Adrenal gland (tissue), 12 donors: ENCODE measurements around the gene ASPHD1. TPM values are rescaled to one million over a fixed set of nuclear protein-coding genes. Genes with fewer than 3 reads are reported as not detected.
A peak's percentile ranks its signal among the peaks of the same experiment; 100 is the strongest.

Experiments
- DNase-seq, 7 donors: peaks; one replicate each; pipeline ENCODE4 v3.0.0-alpha.2; 2019 to 2020
- H3K27ac ChIP-seq, 5 donors: fragments of 200-600 bp; sonication (generic) in 4 of 5; 1 replicate in 3 of 5; 2 replicates in 2 of 5; pipeline versions ENCODE4 v1.5.1 to v1.8.0; 2016 to 2020; ENCODE audit warnings: mild to moderate bottlenecking in 1 of 5
- H3K27me3 ChIP-seq: fragments of 200-600 bp; 2 replicates; pipeline ENCODE4 v1.8.0; 2021
- H3K36me3 ChIP-seq, 2 donors: fragments of 200-600 bp; replicated peaks in 1 of 2; 1 replicate in 1 of 2; 2 replicates in 1 of 2; pipeline versions ENCODE4 v1.5.1 to v1.8.0; 2018 to 2022
- H3K4me1 ChIP-seq, 2 donors: fragments of 200-600 bp; replicated peaks in 1 of 2; 1 replicate in 1 of 2; 2 replicates in 1 of 2; pipeline versions ENCODE4 v1.5.1 to v1.8.0; 2018 to 2021
- H3K4me3 ChIP-seq, 4 donors: fragments of 200-600 bp; sonication (generic) in 3 of 4; one replicate each; pipeline ENCODE4 v1.5.1; 2016 to 2018
- H3K9me3 ChIP-seq, 3 donors: fragments of 200-600 bp; sonication (generic) in 1 of 3; replicated peaks in 1 of 3; 1 replicate in 2 of 3; 2 replicates in 1 of 3; pipeline versions ENCODE4 v1.5.1 to v1.8.0; 2016 to 2021
- POLR2A ChIP-seq, 2 donors: fragments of 450-650 bp; IDR thresholded peaks; one replicate each; pipeline ENCODE4 v1.6.1; 2017; ENCODE audit warnings: antibody characterized with exemption in 2 of 2, mild to moderate bottlenecking in 2 of 2, moderate library complexity in 1 of 2
- WGBS, 4 donors: extraction: QIAGEN DNeasy Blood & Tissue Kit in 2 of 4; methylation state at CpG; one replicate each; pipeline versions ENCODE4 v1.1.5 to v1.1.7; 2013 to 2017; 5-methylcytosine and 5-hydroxymethylcytosine counted together
- intact Hi-C, 2 donors: fragments of 100-400 bp; cut with DNase I; formaldehyde crosslinking; loops; one replicate each; pipeline versions ENCODE4 v1.14.1 to v1.15.0; 2022 to 2023
- polyA plus RNA-seq, 3 donors: library from polyadenylated mRNA; stranded (reverse); fragments of 200-250 nt in 2 of 3; fragments of 350-450 nt in 1 of 3; fragmentation: Illumina TruSeq in 1 of 3; extraction: RNeasy Lipid Tissue Mini Kit (QIAGEN cat#74804) in 1 of 3; gene quantifications; one replicate each; pipeline ENCODE4 v1.2.3, GENCODE V29; 2013 to 2014
- total RNA-seq, 9 donors: library from RNA; depleted of rRNA in 4 of 9; stranded (reverse); fragments of >200 nt in 4 of 9; fragments of 120-200 nt in 1 of 9; fragmentation: NEBNext Ultra II Directional in 1 of 9; extraction: Animal tissue kit (Norgen Biotek cat#: 25700) in 1 of 9; gene quantifications; one replicate each; pipeline versions ENCODE4 v1.1.0 to v1.2.4, GENCODE V29; 2013 to 2023
- TF ChIP-seq, protein P1 (sequence below), 6 experiments: fragments of 450-650 bp in 4 of 6; fragments of 200-600 bp in 2 of 6; sonication (generic) in 1 of 6; IDR thresholded peaks; 1 replicate in 5 of 6; 2 replicates in 1 of 6; pipeline versions ENCODE4 v1.5.1 to v1.8.0; 2016 to 2021; ENCODE audit warnings: antibody characterized with exemption in 6 of 6, mild to moderate bottlenecking in 2 of 6, moderate library complexity in 1 of 6
- donor health status: healthy with polysubstance abuse.
- donor health status: Bipolar disorder and iron deficiency.
- donor health status: DM: yes; HTN: yes; CAD: no.
- donor health status: DM: no; HTN: no; CAD: no.
- donor health status: DM: no; HTN: no; CAD: no.
- donor health status: DM: yes; HTN: yes; CAD: no.

The ASPHD1 gene
- total and polyA plus RNA-seq, 12 donors, result 0.34 to 15.8 (median 4.4) TPM

DNA sequence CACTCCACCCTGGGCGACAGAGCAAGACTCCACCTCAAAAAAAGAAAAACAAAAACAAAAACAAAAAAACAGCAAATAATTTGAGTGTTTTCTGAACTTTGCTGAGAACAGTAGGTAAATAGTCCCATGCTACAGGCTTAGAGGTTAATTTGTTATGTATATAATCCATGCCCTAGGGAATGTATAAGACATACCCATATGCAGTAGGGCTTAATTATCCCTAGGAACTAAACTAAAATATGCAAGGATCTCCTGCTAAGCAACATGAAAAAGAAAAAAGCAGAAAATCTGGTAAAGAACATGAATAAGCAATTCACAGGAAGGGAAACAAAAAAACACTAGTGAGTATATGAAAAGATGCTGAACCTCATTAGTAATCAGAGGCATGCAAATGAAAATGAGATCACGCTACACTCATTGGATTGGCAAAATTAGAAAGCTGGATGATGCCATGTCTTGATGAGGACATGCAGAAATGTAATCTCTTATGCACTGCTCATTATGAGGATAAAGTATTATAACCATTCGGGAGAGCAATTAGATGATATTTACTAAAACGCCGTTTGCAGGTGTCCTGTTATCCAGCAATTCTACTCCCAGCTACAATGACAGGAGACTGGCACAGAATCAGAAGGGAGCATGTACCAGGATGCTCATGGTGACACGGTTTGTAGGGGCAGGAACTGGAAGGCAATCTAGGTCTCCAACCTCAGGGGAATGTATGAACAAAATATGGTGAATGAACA, 20.2 kb downstream of the ASPHD1 start:
- H3K27me3 ChIP-seq, result no peaks in the 10 kb centered on the region
- intact Hi-C loops, result loop anchor here in 1 of 2 donors (10.0 kb wide), 1 partner anchor 74 kb away; the partner anchor contains the start of genes HIRIP3 and INO80E
- H3K9me3 ChIP-seq, result no peaks in the 10 kb centered on the region
- H3K27ac ChIP-seq, result no peak overlapping the region
- peaks cover 0 to 31% of the 10 kb centered on the region in 2 donors for H3K36me3 ChIP-seq
- no peak overlapping the region for H3K4me3 ChIP-seq
- H3K4me1 ChIP-seq, result peaks cover 16 to 20% of the 10 kb centered on the region in 2 donors
- TF ChIP-seq POLR2A (IDR thresholded peaks at IDR 0.05), result no peak
- TF ChIP-seq, protein P1, sequence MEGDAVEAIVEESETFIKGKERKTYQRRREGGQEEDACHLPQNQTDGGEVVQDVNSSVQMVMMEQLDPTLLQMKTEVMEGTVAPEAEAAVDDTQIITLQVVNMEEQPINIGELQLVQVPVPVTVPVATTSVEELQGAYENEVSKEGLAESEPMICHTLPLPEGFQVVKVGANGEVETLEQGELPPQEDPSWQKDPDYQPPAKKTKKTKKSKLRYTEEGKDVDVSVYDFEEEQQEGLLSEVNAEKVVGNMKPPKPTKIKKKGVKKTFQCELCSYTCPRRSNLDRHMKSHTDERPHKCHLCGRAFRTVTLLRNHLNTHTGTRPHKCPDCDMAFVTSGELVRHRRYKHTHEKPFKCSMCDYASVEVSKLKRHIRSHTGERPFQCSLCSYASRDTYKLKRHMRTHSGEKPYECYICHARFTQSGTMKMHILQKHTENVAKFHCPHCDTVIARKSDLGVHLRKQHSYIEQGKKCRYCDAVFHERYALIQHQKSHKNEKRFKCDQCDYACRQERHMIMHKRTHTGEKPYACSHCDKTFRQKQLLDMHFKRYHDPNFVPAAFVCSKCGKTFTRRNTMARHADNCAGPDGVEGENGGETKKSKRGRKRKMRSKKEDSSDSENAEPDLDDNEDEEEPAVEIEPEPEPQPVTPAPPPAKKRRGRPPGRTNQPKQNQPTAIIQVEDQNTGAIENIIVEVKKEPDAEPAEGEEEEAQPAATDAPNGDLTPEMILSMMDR (IDR thresholded peaks at IDR 0.05), result no peak
- no peak for DNase-seq
- WGBS, 4 donors, result 80 to 97% (median 86%) methylated on average over 6 of the region's 6 CpGs

DNA sequence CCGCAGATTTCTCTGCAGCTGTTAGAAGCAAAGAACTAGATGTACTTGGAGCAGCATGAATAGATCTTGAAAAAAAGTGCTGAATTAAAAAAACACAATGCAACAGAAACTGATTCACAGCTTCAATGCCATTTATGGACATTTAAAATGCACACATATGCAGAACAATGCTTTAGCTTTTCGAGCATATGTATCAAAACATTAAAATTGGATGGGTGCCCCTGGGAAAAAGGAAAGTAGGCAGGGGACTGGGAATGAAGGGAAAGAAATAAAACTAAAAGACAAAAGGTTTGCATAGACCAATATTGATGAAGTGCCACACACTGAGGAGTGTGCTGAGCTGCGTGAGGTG, 20.7 kb downstream of the ASPHD1 start:
- no peaks in the 10 kb centered on the region for H3K27me3 ChIP-seq
- intact Hi-C loops, result loop anchor here in 1 of 2 donors (10.0 kb wide), 1 partner anchor 74 kb away; the partner anchor contains the start of genes HIRIP3 and INO80E
- H3K27ac ChIP-seq, result no peak overlapping the region
- H3K4me3 ChIP-seq, result no peak overlapping the region
- no peaks in the 10 kb centered on the region for H3K9me3 ChIP-seq
- H3K36me3 ChIP-seq, result peaks cover 0 to 31% of the 10 kb centered on the region in 2 donors
- DNase-seq, result no peak
- H3K4me1 ChIP-seq, result peaks cover 16 to 20% of the 10 kb centered on the region in 2 donors
- 78 to 87% (median 80%) methylated on average over 3 of the region's 3 CpGs for WGBS, 4 donors
- no peak for TF ChIP-seq POLR2A (IDR thresholded peaks at IDR 0.05)
- TF ChIP-seq, protein P1 (IDR thresholded peaks at IDR 0.05), result no peak

DNA sequence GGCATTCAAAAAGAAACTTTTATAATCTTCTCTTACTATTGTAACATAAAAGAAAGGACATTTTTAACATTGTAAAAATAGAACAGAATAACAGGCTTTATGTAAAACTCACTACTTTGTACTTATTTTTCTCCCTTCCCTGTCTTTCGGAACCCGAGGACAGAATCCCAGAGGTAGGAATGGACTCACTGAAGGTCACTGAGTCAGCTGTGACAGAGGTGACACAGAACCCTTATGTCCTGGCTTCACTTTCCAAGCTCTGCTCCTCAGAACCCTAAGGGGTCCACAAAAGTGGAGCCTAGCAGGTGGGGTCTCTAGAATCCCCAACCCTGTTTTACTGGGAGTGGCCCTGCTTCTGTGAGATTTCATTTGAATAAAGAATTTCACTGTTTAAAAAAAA, 22.0 kb downstream of the ASPHD1 start:
- peak in 4 of 7 donors; percentile 31 to 52 (median 37) for DNase-seq
- Histone ChIP-seq H3K27me3 (no peaks in the 10 kb centered on the region), H3K27ac (peak overlapping the region in 2 of 5 donors; percentile 14 to 35), H3K36me3 (peaks cover 0 to 26% of the 10 kb centered on the region in 2 donors), H3K4me1 (peaks cover 24 to 29% of the 10 kb centered on the region in 2 donors), H3K4me3 (no peak overlapping the region), H3K9me3 (no peaks in the 10 kb centered on the region)
- WGBS, 4 donors, result 48 to 60% (median 57%) methylated on average over 2 of the region's 2 CpGs
- intact Hi-C loops, result loop anchor here in 1 of 2 donors (10.0 kb wide), 1 partner anchor 72 kb away; the partner anchor contains the start of genes HIRIP3 and INO80E
- no peak for TF ChIP-seq POLR2A (IDR thresholded peaks at IDR 0.05)
- TF ChIP-seq, protein P1 (IDR thresholded peaks at IDR 0.05), result no peak

DNA sequence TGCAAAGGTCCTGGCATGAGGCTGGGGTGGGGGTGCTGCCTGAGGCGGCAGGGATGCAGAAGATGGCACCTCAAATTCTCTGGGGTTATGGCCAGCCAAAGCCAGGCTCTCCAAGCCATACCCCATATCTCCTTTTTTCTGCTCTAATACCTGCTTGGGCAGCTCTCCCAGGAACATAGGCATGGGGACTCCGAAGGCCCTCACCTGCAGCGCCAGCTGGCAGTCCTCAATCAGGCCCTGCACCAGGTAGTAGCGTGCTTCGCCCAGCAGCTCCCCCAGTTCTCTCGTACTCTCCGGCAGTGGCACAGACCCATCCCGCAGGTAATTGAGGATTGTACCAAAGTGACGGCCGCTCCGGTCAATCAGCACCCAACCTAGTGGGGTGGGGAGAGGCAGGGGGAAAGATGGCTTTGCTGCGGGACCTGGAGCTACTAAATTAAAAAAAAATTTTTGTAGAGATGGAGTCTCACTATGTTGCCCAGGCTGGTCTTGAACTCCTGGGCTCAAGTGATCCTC, 22.8 kb downstream of the ASPHD1 start:
- Histone ChIP-seq H3K27ac (no peak overlapping the region), H3K4me3 (no peak overlapping the region), H3K4me1 (peaks cover 26 to 31% of the 10 kb centered on the region in 2 donors), H3K27me3 (no peaks in the 10 kb centered on the region), H3K36me3 (peaks cover 0 to 25% of the 10 kb centered on the region in 2 donors), H3K9me3 (no peaks in the 10 kb centered on the region)
- no peak for TF ChIP-seq POLR2A (IDR thresholded peaks at IDR 0.05)
- TF ChIP-seq, protein P1 (IDR thresholded peaks at IDR 0.05), result no peak
- intact Hi-C loops, result loop anchor here in 1 of 2 donors (10.0 kb wide), 1 partner anchor 72 kb away; the partner anchor contains the start of genes HIRIP3 and INO80E
- no peak for DNase-seq
- 92 to 96% (median 94%) methylated on average over 10 to 12 of the region's 12 CpGs for WGBS, 4 donors
